G401 (cell line): ENCODE data around the gene HMGXB4. TPM values are rescaled to one million over a fixed set of nuclear protein-coding genes. Genes with fewer than 3 reads are reported as not detected.
A peak's percentile ranks its signal among the peaks of the same experiment; 100 is the strongest.

Source experiments
- DNase-seq: peaks from one replicate; pipeline ENCODE4 v3.0.0-alpha.2; 2015; ENCODE audit warnings: low spot score
- in situ Hi-C: cut with HindIII; loops from 2 replicates; pipeline ENCODE4 v1.10.0; 2016; ENCODE audit warnings: low sequenced_read_pairs, mixed read lengths
- total RNA-seq: library from RNA; depleted of rRNA; stranded (reverse); fragments of >200 nt; shearing (Covaris generic); gene quantifications from 2 replicates; pipeline ENCODE4 v1.2.3, GENCODE V29; 2014

Gene HMGXB4
- total RNA-seq, 1 experiment from 2014 or later: 30.2 TPM

DNA sequence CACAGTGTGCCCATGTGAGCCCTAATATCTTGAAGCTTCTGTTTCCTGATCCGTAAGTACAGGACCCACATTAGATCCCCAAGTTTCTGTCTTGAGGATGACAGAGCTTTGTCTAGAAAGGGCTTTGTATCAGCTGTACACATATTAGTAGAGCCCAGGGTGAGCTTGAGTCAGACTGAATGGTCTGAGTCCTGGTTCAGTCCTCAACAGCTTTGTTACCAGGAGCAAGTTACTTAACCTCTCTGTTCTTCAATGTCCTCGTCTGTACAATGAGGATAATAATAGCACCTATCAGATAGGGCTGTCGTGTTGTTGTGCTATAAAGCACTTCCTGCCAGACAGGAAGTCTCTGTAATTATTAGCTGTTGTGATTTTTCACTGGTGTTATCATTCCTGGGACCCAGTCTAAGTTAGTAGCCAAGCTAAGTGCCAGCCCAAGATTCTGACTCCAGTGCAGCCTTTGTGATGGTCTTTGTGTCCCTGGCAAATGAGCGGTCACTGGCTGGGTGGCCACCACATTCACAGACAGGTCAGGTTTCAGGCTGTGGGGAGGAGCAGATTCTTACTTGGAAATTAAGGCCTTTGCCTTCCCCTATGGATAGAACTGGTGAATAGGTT lies 49.2 kb downstream of the HMGXB4 start:
- in situ Hi-C loops: no loop called here
- no peak for DNase-seq

DNA sequence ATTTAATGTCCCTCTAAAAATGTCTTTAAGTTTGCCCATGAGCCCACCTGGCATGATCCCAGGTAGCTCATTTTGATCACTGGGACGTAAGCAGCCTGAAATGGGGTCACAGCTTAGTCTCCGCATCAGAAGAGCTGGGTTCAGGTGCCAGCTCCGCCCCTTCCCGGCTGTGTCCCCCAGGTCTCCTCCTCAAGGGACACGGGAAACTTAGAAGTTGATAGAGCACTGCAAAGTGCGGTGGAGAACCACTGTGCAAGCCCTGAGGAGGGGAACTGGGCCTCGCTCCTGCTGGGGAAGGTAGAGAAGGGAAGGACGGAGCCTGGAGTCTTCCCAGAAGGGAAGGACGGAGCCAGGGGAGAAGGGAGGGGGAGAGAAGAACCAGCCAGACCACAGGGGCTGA lies 50.1 kb downstream of the HMGXB4 start:
- in situ Hi-C loops: no loop called here
- DNase-seq: no peak

DNA sequence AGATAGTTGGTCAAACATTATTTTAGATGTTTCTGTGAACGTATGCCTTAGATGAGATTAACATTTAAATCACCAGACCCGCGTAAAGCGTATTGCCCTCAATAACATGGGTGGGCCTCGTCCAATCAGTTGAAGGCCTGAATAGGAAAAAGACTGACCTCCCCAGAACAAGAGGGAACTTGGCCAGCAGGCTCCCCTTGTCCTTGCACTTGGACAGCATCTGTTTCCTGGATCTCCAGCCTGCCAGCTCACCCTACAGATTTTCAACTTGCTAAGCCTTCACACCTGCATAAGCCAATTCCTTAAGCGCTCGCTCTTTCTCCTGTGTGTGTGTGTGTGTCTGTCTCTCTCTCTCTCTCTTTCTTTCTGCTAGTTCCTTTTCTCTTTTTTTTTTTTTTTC lies 50.6 kb downstream of the HMGXB4 start:
- no peak for DNase-seq
- in situ Hi-C loops: no loop called here

DNA sequence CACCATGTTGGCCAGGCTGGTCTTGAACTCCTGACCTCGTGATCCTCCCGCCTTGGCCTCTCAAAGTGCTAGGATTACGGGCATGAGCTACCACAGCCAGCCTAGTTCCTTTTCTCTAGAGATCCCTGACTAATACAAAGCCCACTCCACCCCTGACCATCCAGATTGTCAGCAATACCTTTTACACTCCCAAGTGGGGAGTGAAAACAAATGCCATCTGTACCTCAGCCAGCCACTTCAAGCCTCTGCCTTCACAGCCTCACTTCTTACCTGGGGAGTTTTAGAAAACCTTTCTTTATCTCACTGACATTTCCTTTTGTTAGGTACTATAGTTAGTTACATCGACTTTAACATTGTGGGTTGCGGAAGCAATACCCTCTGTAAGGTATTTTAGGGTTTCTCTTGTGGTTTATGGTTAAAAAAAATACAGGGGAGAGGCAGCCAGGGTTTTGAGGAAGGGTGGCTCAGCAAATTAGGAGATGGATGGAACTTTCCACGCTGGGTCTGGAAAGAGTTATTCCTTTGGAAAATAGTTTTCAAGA lies 51.3 kb downstream of the HMGXB4 start:
- in situ Hi-C loops: no loop called here
- DNase-seq: no peak

DNA sequence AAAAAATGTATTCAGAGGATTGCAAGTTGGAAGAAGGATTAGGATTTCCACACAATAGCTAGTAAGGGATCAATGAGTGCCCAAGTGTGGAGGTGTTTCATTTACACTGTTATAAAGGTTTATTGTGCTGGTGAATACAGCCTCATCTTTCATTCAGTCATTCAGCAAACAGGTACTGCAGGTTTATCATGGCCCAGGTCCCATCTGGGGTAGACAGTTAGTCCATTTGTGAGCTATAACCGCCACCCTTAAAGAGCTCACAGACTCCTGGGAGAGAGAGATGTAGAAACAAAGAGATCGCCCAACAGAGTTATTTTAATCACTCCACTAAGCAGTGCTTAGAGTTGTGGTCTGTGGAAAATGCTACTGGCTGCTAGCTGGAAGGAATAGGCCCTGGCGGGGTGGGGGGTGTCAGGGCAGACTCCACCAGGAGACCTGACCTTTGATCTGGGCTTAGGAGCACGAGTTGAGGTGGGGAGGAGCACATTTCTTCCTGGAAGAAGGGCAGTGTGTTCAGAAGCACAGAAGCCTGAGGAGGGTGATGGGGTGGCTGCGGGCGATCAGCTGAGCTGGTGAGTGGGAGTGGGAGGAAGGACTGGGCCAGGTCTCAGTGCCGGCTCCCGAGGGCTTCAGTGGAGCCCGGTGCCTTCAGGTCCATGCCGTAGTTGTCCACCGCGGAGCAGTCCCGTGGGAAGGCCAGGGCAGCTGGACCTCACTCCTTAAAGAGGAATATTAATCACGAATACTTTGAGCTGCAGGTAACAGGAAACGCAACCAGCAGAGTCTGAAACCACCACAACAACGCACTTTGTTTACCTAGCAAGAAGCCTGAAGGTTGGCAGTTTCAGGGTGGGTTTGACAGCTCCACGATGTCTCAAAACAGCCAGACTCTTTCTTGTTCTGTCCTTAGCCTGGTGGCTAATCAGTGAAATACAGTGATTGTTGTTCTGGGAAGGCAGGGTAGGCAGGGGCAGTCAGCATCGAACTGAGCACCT lies 53.6 kb downstream of the HMGXB4 start:
- no peak for DNase-seq
- in situ Hi-C loops: no loop called here

DNA sequence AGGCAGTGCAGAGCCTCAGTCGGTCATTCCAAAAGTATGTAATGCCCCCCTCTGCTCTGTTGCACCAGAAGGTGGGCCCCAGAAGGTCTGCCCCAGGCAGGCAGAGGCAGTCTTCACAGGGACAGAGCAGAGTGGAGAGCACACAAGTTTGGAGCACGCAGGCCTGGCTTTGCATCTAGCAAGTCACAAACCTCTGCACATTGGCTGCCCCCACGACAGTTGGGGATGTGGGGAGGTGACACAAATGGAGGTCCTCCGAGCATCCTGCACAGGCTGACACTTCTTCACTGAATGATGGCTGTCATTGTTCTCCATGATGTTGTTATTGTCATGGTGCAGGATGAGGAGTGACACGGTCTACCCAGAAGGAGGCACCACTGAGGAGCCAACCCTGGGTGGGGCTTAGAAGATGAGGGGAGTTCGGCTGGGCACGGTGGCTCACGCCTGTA lies 54.3 kb downstream of the HMGXB4 start:
- in situ Hi-C loops: no loop called here
- DNase-seq: no peak

DNA sequence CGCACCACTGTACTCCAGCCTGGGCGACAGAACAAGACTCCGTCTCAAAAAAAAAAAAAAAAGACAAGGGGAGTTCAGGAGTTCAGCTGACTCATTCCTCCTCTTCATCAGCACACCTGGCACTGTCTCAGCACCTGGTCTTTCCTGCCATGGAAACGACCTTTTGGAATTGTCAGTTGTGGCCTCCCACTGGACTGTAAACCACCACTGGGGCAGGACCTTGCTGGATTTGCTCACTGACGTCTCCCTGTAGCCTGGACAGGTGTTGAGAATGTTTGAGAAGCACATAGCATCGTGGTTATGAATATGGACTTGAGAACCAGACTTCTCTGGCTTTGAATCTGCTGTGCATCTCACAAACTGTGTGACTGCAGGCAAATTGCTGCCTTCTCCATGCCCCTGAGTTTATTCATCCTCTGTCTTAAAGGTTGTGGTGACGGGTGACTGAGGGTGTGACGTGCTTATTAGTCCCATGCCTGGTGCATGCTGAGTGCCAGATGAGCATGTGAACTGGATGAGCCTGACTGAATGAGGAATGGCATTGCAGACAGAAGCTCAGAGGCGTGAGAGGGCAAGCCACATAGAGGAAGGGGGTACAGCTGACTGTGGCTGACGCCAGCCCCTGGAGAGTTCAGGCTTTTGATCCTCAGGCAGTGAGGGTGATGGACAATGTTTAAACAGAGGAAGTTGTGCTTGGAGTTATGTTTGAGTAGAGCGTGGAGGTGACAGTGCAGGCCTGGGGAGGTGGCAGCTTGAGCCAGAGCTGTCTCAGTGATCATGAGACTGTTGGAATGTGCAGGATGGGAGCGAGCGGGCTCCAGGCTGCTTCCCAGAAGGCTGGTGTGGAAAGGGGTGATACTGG lies 55.1 kb downstream of the HMGXB4 start:
- in situ Hi-C loops: no loop called here
- DNase-seq: no peak

DNA sequence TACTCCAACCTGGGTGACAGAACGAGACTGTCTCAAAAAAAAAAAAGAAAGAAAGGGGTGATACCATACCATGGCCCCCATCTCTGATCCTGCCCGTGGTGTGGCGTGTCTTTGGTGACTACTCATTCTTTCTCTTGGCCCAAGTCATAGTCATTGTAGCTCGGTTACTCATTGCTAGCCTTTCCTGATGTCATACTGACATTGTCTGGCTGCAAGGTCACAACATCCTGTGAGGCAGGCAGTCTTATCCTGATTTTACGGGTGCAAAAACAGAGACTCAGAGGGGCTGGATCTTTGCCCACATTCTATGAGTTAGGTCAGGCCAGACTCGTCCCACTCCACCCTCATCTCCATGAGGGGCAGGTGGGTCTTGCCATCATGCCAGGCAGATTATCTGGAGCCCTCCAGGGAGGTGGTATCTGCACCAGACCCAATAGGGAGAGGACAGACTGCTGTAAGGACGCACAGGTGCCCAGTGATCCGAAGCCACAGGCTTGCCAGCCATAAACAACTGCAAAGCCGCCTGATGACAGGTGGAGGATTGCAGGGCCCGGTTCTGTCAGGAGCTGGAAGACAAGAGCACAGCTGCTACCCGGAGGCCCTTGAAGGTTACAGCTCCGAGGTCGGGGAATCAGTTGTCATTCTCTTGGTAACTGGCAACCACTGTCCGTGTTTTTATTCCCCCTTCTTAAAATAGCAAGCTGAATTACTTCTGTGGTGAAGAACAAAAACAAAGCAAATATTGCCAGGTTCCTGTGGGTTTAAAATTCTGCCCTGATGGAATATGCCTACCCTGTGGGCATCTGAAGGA lies 56.2 kb downstream of the HMGXB4 start:
- in situ Hi-C loops: no loop called here
- no peak for DNase-seq

DNA sequence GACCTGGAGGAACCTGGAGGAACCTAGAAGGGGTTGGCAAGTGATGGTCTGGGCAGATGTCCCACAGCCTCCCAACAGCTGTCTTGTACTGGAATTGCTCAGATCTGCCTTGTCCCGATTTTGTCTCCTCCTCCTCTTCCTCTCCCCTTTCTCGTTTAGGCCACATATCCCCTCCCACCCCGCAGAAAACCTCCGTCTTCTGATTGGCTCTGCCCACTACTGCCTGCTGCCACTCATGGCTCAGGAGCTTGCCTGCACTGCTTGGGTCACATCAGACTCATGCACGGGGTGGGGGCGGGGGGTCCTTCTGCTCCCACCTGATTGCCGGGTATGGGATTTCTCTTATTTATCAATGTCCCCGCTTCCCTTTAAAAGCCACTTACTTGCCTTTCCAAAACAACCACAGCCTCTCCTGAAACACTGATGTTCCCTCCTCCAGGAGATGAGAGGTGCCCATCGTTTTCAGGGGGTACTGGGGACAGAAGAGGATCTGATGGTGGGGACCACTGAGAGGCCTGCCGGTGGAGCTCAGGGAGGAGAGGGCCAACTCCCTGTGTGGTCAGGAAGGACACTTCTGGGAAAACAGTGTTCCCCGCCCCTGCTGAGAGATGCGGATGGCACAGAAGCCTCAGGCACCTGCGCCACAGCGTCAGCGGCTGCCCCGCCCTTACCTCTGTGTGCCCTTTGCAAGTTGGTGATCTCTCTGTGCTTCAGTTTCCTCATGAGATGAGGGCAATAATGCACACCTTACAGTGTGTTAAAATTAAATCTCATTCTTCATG lies 57.1 kb downstream of the HMGXB4 start:
- no peak for DNase-seq
- in situ Hi-C loops: no loop called here

DNA sequence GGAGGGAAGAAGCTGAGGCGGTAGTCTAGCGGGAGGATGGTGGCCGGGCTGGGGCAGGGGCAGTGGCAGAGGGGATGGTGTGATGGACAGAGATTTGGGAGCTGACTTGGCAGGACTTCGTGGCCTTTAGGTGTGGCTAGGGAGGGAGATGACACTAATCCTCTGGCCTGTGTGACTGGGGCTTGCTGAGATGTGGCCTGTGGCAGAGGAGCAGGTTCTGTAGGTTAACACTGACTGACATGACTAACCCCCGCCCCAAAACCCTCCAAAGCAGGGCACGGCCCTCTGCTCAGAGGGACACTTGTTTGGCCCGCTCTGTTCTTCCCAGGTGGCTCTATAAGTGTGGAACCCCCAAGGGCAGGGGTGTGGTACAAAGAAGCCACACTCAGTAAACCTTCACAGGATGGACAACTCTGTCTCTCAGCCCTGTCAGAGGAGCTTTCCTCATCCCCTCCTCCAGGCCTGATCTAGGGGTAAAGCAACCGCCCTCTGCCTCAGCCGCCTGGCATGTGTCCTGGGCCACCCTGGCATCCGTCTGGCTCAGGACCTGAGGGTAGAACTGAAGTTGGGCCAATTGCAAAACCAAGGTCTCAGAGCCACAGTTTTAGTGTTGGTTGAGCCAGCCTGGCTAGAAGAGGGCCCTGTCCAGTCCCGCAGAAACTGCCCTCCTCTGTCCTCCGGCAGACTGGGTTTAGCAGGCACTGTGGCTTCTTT lies 58.0 kb downstream of the HMGXB4 start:
- DNase-seq: peak; percentile 27
- in situ Hi-C loops: no loop called here

DNA sequence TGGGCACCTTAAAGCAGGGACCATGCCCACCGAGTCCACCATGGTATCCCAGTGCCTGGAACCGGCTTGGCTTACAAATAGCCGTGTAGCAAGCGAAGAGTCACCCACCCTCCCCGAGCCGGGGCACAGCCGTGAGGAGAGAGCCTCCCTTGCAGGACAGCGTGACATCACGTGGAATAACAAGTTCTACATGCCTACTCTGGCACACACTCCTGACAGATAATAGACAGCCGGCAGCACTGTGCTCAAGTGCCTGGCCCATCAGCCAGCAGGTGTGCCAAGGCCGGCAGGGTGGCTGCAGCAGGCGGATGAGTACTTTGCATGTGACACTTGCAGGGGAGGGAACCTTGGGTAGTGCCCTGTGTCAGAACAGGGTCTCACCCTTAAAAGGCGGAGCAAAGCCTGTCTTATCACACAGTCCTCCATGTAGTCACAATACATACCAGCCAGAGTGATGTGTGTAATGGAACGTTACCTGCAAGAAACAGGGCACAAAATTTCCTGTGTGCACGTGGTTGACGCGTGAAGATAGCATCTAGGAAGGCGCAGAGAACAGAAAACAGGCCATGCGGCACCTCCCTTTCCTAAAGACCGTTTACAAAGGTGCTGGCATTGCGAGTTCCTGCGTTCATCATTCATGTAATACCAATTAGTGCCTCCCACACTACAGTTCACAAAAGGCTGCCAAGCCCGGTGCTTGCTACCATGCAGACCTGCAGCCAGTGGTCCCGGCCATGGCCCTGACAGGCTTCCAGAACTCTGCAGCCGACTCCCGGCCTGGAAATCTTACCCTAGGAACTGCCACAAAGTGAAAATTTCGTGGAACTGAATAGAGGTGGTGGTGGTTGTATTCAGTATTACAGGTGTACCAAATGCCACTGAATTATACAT lies 58.8 kb downstream of the HMGXB4 start:
- DNase-seq: peak; percentile 63
- in situ Hi-C loops: no loop called here

DNA sequence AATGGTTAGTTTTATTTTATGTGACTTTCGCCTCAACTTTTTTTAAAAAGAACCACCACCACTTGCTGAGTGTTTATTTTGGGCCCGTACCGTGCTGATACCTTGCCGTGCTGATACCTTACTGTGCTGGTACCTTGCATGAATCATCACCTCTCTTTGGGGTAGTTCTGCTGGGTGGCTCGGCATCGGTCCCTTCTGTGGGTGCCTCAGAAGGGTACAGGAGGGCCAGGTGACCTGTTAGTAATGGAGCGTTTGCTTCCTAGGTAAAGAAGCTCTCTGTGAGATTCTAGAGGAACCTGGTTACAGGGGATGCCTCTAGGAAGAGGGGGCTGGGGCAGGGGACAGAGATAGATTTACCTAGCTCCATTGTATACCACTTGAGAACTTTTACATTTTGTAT lies 59.5 kb downstream of the HMGXB4 start:
- in situ Hi-C loops: no loop called here

DNA sequence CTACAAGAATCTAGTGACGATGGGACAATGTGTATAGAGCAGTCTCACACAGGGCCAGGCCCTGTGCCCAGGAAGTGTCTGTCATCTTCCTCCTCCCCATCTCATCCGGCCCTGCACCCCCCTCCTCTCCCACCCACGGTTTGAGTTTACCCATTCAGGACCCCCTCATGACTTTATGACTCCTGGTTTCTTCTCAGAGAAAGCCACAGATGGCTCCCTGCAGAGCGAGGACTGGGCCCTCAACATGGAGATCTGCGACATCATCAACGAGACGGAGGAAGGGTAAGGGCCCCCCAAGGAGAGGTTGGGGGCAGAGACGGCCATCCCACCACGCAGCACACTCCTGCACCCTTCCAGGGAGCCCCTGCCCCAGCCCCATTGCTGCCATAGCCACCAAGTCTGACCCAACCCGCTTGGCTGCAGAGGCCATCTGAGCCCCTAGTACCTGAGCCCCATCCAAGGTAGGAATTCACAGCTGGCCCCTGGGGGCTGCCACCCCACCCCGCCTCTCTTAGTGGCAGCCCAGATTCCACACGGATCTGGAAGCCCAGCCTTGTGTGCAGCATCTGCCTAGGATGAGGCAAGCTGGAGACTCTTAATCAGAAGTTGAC lies 60.5 kb downstream of the HMGXB4 start:
- in situ Hi-C loops: no loop called here
- no peak for DNase-seq

More for the DNA sequence above, 59.5 kb downstream of the HMGXB4 start:
- DNase-seq: no peak

DNA sequence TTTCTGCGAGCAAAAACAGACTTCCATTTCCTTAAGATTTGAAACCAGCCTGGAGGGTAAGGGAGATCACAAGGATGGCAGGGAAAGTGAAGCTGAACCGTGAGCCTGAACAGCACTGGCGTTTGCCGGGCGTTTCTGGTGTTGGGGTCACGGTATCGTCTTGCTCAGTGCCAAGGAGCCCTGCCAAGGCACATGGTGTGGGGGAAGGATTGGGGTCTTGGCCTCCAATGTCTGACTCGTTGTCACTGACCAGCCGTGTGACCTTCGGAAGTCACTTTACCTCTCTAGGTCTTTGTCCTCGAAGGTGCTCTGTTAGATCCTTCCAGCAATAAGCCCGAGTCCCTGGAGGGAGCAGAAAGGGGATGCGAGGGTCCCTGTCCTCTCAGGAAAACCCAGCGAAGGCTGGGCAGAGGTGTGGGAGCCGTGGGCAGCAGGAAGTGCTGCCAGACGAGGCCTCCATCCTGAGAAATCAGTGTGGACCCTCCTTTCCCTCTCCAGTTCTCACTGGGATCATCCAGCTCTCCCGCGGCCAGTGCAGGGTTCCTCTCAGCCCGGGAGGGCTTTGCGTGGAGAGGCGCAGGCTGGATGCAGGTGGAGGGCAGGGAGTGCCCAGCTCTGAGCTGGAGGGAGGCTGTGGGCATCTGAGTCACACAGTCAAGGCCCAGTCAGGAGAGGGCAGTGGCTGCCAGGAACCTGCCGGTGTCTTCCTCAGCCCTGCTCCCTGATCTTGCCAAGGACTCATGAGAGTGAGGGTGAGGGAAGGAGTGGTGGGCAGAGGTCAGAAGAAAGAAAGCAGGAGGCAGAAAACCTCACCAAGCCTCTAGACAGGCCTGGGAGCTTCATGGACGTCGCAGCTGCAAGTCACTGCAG lies 61.3 kb downstream of the HMGXB4 start:
- in situ Hi-C loops: no loop called here
- no peak for DNase-seq
